ENCODE measurements around the gene GTSE1.

Gene GTSE1

DNA sequence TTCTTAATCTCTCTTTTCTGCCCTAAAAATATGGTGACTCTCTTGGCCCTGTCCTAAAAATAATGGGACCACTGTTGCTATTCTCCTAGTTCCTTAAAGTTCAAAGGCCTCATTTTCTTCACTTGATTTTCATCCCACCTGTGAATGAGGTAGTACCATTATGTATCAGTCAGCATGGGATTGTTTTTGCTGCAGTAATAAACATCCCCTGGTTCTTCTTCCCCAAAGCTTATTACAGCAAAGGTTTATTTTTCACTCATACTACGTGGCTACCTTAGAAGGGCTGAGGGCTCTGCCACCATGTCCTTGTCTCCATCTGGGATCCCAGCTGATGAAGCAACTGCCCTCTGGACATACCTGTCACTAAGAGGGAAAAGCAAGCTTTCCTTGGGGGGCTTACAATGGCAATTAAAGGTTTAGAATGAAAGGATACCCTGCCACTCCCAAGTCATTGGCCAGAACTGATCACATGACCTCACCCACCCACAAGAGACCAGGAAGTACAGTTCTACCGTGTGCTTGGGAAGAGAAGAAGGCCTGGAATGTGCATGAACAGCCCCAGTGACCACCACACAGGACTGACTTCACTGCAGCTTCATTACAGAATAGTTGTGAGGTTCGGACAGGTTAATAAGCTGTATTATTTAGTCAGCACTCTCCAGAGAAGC is 21.1 kb upstream of the GTSE1 start:
- DNase-seq = no peak

DNA sequence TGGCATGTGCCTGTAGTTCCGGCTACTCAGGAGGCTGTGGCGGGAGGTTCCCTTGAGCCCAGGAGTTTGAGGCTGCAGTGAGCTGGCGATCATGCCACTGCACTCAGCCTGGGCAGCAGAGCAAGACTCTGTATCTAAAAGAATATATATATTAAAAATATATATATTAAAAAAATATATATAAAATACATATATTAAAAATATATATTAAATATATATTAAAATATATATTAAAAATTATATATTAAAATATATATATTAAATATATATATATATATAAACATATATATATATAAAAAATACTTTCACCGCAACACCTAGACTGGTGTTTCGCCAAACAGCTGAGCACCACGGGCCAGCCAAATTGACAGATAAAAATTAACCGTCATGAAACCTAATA is 20.1 kb upstream of the GTSE1 start:
- no peak for DNase-seq

- no peak for DNase-seq
Observed at GRCh38 chr22:46278656-46279645, 17.7 kb upstream of the GTSE1 start.

DNA sequence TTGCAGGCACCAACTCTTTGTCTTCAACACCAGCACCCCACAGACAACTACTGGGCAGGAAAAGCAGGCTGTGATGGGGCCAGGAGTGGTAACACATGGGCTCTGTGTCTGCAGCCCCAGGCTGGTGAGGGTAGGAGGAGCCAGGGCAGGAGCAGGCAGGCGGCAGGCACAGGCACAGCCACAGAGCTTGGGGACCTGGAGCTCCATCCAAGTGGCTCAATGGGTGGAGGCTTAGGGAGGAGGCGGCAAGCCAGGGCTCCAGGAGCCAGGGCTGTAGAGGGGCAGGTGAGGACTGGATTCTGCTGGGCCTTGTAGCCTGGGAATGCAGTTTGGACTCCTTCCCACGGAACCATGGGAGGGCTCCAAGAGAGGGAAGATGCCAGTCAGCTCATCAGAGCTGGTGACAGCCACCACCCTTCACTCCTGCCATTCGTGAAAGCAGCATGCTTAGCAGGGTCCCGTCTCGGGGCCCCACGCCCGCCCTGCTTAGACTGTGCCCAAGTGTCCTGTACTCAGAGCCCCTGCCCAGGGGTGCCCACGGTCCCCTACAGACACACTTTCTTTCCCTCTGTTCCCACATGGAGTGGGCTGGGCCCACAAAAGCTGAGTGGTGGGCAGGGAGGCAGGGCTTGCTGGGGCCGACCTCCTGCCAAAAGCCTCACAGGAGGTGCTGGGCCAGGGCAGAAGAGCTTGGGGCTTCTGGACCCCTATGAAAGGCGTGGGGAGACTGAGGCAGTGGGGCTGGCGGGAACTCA is 16.4 kb upstream of the GTSE1 start:
- DNase-seq = no peak

DNA sequence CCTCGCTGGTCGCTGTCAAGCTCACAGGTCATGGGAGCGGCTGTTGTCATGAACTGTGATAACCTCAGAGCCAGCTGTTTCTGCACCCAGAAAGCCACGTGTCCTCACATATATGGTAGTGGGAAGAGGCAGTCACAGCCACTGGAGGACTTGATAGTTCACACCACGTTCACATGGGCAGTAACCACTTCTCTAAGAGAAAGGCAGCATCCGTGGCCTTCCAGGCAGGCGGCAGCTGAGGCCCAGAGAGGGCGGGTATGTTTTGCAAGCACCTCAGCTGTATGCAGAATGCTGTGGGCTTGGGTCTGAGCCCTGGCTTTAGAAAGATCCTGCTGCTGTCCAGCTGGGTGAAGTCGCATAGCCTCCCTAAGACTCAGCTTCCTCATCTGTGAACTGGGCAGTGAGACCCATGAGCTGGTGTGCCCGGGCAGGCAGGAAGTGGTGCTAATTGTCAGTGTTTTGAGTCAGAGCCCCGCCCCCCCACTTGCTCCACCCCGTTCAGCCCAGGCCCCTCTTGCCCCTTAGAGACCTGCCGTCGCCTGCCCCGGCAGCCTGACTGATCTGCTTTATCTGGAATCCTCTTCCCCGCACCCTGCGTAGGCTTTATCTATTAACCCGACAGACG is 15.6 kb upstream of the GTSE1 start:
- DNase-seq = no peak

DNA sequence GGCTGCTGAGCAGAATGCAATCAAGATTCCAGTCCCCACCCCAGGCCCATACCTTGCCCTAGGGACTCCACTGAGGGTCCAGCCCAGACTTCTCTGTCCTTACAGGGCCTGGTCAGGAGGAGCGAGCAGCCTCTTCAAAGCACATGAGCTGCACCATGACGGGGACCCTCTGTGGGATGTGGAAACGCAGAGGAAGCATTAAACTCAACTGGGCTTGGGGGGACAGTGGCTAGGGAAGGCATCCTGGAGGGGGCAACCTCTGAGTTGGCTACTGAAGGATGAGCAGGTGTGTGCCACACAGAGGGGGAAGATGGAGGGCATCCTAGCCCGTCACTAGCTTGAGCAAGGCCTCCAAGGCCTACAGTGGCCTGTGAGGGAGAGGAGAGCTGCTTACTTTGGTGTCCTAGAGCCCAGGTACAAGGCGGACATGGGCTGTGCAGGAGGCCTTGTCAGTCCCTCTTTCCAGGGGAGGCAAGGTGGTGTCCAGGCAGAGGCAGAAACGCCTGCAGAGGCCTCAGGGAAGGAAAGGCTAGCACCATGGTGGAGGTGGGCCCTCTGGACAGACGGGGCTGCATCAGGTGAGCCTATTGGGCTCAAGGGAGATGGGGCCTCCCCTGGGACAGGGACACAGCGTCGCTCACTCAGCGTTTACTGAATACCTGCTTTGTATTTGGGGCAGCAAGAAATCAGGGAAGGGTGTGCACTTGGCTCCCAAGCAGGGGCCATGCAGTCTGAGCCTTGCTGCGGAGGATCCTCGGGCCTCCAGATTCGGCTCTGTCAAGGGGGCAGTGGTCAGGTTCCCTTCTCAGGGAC is 14.6 kb upstream of the GTSE1 start:
- no peak for DNase-seq

GRCh38 chr22:46286006-46286405 is 10.7 kb upstream of the GTSE1 start:
- DNase-seq = no peak

GRCh38 chr22:46286941-46287872 is 9.5 kb upstream of the GTSE1 start:
- no peak for DNase-seq

GRCh38 chr22:46287873-46288751 is 8.6 kb upstream of the GTSE1 start:
- no peak for DNase-seq

DNA sequence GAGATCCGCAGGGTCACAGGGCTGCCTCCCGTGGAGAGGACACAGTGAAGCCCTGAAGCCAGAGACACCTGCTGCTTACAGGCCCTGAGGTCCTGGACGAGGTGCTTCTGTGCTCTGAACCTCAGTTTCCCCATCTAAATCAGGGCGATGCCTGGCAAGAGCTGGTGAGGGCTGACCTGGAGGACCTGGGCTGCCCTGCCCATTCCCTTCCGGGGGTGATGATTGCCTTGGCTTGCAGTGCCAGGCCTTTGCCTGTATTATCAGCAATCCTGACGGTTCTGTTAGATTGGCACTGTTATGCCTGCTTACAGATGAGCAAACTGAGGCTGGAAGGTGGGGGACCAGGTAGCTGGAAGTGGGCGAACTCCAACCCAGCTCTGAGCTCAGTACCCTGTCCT is 7.8 kb upstream of the GTSE1 start:
- DNase-seq = no peak

DNA sequence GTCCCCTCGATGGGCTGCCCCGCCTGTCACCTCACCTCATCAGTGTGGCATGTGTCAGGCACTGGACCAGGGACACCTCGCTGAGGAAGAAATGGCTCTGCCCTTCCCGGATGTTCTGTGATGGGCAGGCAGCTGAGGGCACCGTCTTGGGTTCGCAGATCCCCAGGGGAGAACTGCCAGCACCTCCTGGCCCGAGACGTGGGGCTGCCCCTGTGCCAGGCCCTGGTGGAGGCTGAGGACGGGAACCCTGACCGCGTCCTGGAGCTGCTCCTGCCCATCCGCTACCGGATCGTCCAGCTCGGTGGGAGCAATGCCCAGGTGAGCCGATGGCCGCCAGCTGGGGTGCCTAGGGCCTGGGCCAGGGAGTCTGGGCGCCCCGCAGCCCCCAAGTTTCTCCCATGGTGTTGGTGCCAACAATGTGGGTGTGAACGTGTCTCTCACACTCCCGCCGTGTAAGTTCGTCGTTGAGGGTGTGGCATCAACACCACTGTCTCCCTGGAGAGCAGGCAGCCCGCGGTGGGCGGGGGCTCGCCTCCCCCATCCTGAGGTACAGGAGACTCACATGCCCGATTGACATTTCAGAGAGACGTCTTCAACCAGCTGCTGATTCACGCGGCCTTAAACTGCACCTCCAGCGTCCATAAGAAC is 7.3 kb upstream of the GTSE1 start:
- DNase-seq = no peak

DNA sequence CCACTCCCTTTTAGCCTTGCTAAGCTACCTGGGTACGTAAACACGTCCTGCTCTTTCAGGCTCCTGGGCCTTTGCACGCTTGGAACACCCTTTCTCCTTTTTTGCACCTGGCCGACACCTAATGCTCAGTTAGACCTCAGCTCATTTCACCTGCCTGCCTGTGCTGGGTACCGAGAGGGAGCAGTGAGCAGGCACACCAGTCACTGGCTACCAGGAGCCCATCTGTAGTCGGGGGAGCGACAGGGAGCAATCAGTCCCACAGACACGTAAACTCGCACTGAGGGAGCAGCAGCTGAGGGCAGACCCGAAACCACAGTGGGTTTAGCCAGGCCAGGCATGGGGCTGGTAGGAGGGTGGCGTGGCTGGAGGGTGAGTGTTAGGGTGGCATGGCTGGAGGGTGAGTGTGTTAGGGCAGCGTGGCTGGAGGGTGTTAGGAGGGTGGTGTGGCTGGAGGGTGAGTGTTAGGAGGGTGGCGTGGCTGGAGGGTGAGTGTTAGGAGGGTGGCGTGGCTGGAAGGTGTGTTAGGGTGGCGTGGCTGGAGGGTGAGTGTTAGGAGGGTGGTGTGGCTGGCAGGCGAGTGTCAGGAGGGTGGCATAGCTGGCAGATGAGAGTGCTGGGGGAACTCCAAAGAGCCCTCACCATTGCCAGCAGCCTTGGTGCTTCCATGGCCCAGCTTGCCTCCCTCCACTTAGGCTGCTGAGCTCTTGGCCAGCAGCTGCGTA is 6.4 kb upstream of the GTSE1 start:
- DNase-seq = no peak

DNA sequence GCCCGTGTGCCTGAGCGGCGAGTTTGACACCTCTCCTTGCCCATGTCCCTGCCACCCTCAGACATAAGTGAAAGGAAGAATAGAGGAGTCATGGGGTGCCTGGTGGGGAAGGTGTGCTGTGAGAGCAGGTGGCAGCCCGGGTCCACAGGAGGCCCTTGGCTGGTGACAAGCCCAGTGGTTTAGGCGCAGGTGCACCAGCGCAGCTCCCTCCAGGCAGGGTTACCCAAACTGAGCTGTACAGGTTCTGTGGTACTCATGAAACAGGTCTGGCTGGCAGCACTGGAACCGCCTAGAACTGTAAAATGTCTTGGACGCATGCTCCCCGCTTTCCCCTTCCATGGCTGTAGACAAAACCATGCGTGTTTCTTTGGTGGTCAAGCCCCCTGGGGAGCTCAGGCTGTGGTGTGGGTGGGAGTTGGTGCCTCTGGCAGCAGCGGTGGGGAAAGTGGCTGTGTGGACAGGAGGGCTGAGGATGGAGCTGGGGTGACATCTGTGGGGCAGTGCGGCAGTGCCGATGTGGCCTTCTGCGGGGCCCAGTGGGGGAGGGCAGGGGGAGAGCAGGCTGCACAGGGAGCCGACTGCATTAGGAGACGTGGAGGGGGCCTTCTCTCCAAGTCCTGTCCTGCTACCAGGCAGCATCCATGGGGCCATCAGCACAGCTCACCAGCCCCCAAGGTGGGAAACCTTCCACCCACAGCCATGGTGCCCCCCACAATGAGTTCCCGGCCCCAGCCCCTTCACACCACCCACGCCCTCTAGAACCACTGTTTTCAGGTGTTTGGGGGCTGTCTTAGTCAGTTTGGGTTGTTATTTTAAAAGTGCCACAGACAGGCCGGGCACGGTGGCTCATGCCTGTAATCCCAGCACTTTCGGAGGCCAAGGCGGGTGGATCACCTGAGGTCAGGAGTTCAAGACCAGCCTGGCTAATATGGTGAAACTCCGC is 5.6 kb upstream of the GTSE1 start:
- DNase-seq = no peak

DNA sequence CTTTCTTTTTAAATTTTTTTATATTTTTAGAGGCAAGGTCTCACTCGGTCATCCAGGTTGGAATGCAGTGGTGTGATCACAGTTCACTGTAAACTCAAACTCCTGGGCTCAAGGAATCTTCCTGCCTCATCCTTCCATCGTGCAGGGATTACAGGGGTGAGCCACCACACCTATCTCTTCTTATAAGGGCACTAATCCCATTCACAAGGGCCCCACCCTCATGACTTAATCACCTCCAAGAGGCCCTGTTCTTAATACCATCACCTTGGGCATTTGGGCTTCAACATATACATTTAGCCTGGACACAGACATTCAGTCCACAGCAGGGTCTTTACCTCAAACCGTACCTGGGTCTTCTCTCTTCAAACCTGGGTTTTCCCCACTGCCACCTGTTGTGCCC is 4.5 kb upstream of the GTSE1 start:
- DNase-seq = no peak

GRCh38 chr22:46292732-46293131 is 3.9 kb upstream of the GTSE1 start:
- DNase-seq = no peak

DNA sequence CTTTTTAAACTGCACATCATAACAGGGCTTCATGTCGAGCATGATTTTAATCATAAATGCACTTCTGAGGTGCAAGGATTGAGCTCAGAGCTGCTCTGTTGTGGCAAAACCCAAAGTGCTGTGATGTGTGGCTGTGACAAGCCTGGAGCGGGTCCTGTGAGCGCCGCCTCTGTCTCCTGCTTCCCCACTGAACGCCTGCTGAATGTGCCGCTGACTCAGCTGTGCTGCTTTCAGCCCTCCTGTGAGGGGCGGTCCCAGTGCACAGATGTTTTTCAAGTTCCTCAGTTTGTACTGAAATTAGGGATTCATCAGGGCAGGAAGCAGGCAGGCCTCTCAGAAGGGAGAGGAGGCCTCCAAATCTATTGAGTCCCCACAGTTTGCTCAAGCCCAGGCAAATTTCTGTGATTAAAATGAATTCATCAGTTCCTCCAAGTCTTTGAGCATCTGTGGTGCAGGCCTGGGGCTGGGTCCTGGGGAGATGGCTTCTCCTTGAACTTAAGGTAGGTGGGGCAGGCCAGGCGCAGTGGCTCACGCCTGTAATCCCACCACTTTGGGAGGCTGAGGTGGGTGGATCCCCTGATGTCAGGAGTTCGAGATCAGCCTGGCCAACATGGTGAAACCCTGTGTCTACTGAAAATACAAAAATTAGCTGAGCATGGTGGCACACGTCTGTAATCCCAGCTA is 3.0 kb upstream of the GTSE1 start:
- DNase-seq = no peak

GRCh38 chr22:46294784-46295183 is 1.9 kb upstream of the GTSE1 start:
- no peak for DNase-seq

Data from OCI-M1 (cell line).